GM19452 (cell line): ENCODE data around the gene MRPL53.
A peak's percentile ranks its signal among the peaks of the same experiment; 100 is the strongest.

Experiments used
- ATAC-seq: cut with Tn5 transposase; IDR thresholded peaks from one replicate; pipeline ENCODE4 v1.9.1; 2021; ENCODE audit not compliant: unreplicated experiment

MRPL53 gene

DNA sequence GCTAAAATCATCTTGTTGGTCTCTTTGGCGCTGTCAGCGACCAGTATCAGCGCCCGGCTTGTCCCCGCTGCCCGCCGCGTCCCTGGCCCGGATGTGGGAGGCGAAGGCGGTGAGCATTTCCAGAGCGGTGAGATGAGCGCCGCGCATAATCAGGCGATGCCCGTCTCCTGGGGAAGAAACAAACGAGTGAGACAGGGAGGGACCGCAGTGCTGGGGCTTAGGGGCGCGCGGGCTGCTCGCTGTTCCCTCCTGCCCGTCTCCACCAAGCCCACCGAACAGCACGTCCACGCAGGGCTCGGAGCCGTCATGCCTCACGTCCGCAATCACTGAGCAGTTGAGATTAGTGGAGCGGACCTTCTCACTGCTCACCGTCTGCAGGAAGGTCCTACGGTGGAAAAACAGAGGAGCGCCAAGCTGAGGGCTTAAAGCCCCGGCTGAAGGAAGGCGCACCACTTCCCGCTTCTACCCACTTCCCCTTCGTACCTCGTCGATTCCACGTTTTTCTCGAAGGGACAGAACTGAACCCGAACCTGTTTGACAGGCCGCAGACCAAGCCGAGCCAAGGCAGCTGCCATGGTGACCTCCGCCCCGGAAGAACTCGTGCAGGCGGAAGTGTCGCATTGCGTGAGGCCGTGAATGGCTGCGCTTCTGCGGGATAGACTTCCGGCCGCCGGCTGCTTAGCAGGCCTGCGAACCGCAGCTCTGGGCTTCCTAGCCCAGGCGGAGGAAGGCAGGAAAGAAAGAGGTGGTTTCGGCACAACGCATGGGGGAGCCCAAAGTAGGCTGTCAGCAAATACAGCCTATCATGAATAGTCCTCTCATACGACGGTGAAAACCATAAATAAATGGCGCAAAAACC is at the start of gene MRPL53:
Gene MRPL53 (minus strand): TSS at position 595 of the 859 bp plus-strand sequence. CDS start 20 bp downstream, at position 575.
- ATAC-seq, result peak; percentile 82

DNA sequence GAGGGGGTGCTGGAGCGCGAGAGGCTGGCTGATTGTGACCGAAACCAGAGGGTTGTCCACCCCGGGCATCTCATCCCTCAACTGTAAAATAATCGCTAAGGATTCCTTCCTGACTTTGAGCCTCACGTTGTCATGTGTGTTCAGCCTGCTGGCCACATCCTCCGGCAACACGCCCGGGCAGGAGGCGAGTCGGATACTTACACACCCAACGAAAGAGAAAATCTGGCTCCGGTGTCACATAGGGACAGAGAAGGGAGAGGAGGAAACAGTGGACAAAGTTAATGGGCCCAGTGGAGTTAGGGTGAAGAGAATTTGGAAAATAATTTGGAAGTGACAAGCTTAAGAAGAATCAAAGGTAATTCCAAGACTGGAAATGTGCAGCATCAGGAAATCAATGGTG is 44.2 kb upstream of the MRPL53 start:
- no peak for ATAC-seq

DNA sequence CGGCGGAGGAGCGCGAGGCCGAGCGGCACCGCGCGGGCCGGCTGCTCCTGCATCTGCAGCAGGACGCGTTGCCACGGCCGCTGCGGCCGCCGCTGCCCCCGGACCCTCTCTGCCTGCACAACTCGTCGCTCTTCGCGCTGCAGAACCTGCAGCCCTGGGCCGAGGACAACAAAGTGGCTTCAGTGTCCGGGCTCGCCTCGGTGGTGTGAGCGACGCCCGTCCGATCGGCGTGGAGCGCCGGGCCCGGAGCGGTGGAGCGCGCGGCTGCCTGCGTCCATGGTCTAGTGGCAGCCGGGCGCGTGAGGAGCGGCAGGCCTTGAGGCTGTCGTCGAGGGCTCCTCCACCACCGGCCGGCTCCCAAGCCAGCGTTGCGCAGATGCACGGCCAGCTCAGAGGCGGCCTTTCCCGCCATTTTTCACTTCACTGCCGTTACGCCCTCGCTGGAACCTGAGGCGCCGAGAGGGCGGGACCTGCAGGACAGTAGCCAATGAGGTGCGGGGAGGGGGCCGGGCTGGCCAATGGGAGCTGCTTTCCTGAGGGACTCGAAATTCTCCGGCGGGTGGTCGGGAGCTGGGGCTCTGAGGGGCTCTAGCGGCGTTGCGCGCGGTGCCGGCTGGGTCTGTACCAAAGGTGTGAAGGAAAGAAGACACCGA is 43.6 kb upstream of the MRPL53 start:
- ATAC-seq, result peak; percentile 64

DNA sequence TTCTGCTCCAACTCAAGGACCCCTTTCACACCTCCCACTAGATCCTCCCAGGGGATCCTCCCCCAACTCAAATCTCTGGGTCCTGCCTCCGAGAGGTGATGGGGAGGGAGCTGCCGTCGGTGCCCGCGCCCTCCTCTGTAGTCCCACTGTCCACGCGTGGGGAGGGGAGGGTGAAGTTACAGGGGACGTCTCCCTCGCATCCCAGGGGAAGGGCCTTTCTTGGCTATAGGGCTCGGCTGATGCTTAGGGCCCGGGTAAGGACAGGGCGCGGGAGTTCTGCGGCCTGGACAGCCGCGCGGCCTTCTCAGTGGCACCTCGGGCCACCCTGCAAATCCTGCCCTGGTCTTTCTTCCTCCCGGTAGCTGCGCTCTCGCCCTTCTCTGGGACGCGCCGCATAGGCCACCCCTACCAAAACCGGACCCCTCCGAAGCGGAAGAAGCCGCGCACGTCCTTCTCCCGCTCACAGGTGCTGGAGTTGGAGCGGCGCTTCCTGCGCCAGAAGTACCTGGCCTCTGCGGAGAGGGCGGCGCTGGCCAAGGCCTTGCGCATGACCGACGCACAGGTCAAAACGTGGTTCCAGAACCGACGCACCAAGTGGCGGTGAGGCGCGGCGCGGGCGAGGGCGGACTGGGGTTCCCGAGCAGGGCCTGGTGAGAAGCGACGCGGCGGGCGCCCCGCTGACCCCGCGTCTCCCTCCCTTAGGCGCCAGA is 42.9 kb upstream of the MRPL53 start:
- ATAC-seq, result peak; percentile 14

DNA sequence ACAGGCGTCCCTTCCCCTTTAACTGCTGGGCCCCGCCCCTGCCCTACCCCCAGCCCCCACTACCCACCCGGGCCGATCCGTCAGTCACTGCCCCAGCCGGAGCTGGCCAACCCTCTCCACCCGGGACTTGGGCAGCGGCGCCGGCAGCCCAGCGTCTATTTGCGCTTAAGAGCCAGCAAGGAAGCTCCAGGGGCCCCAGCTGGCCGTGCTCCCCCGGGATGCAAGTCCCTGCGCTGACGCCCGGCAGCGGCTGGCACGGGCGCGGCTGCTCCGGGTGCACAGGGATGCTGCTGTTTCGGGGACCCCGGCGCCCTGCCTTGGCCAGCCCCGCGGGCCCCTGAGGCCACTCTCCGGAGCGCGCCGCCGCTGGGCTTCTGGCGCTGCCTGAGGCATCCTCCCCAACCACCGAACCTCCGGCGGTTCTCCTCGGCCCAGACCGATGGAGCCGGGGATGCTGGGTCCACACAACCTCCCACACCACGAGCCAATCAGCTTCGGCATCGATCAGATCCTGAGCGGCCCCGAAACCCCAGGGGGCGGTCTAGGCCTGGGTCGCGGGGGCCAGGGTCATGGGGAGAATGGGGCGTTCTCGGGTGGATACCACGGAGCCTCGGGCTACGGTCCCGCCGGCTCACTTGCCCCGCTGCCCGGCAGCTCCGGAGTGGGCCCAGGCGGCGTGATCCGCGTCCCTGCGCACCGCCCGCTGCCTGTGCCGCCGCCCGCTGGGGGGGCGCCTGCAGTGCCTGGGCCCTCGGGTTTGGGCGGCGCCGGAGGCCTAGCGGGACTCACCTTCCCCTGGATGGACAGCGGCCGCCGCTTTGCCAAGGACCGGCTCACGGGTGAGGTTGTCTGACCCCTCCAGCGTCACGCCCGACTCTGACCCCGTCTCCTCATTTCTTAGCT is 42.1 kb upstream of the MRPL53 start, which contains the start of gene TLX2:
Gene TLX2 (plus strand): TSS at position 83 of the 903 bp plus-strand sequence. CDS start 357 bp downstream, at position 440.
- ATAC-seq, result no peak

DNA sequence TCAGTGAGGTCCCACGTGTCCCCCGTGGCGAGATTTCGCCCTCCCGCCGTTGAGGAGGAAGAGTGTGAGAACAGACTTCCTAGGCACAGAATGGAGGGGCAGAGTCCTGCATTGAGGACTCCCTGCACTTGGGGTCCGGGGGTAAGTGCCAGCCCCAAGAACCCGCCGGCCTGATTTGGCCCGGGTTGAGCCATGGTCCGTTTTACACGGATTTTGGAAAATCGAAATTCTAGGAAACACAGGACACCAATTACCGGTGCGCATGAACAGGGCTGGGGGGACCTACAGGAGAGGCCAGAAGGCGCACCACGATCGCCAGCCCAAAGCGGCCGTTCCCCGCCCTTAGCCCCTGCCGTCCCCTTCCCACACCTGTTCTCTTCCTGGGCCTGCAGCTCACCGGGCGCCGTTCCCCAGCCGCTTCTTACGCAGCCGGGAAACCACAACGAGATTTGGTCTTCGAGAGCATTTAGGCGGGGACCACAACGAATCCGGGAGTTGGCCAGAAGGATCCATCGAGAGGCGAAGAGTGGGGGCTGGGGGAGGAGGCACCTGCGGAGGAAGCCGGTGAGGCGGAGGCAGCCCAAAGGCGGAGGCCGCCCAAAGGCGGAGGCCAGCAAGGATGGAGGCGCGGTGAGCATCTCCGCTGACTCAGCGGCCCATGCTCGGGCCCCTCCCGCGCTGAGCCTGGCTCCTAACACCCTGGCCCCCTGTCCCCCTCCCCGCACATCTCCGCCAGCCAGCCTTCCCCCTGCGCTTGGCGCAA is 41.3 kb upstream of the MRPL53 start:
- no peak for ATAC-seq

DNA sequence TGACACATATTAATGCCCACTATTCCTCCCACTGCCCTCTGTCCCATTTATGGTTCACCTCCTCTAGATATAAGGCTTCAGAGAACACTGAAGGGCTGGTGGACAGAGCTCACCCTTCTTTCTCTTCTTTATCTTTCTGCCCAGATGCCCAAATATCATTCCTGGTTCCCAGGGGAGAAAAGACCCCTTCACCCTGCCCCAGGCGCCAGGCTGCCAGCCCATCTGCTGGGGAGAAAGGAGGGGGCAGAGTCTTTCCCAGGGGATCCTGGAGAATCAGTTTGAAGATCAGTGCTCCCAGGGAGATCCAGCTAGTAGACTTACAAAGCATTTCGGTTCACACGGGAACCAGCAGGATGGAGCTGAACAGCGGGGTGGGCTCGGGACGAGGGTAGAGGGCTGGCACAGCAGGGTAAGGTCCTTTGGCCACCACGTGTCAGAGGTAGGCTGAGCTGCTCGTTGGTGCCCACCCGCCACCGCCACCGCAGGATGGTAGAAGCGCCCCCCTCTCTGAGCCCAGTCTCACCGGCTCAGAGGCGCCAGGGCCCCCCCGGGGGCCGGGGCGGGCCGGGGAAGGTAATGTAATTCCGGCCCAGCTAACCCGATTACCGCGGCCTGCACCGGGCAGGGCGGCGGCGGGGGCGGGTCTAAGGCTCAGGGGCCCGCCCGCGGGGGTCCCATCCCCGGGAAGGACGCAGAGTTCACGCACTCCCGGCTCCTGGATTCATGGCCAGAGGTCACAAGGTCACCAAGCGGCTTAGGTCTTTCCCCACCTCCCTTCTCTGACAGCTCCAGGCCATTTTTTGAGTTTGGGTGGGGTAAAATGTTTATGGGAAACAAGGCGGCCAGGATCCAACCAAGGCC is 40.5 kb upstream of the MRPL53 start:
- ATAC-seq, result no peak

DNA sequence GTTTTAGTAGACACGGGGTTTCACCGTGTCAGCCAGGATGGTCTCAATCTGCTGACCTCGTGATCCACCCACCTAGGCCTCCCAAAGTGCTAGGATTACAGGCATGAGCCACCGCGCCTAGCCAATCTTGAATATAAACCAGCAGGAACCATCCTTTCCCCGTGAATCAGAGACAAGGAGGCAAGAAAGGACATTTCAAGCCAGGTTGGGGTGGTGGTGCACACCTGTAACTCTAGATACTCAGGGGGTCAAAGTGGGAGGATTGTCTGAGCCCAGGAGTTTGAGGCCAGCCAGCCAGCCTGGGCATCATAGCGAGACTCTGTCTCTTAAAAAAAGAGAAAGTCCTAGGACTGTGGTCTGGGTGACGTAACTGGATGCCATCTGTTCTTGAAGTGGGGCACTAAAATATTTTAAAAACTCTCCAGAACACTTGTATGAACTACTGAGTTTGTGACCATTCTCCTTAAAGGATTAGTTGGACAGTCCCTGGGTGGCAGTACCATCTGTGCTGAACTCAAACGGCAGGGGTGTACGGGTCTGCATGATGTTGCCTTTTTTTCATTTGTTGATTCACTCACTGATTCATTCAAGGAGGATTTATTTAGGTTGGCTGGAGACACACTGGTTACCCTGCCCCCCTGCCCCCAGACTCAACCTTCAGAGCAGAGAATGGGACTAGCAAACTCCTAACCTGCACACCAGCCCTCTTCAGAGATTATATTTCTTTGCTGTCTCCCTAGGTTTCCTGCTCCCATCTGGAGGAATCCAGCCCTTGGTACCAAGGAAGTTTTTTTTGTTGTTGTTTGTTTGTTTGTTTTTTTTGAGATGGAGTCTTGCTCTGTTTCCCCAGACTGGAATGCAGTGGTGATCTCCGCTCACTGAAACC is 38.9 kb upstream of the MRPL53 start:
- no peak for ATAC-seq

DNA sequence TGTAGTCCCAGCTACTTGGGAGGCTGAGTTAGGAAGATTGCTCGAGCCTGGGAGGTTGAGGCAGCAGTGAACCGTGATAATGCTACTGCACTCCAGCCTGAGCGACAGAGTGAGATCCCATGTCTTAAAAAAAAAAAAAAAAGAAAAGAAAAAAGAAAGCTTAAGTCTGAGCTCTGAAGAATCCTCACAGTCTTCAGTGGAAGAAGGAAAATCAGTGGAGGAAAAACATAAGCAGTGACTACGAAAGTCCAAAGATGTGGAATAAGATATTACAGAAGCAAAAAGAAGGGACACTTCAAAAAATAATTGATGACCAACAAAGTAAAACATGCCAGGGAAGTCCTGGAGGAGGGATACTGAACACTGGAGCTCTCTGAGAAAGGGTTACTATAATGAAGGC is 37.8 kb upstream of the MRPL53 start:
- ATAC-seq, result no peak

DNA sequence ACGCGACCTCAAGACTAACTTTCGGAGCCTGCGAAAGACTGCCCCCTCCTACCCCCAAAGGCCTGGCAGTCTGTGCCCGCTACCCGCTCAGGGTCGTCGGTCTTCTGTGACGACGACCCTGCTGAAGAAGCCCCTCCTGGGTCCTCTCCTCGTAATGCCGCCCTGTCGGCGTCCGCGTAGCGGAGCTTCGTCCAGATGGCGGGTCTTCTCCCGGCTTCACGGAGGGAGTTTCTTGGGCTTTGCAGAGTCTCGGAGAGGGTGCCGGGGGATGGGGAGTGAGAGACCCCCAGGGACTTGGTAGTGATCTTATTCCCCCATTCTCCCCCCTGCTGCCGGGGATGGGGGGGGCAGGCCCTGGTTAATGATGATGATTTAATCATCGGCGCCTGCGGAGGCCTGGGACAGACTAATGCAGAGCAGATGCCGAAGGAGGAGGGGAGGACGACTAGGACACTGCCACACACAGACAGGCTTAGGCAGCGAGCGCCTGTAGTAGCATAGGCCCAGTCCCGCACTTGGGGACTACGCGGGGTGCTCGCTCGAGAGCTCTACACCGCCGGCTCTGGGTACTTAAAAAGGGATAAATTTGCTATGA is 35.5 kb upstream of the MRPL53 start:
- no peak for ATAC-seq

DNA sequence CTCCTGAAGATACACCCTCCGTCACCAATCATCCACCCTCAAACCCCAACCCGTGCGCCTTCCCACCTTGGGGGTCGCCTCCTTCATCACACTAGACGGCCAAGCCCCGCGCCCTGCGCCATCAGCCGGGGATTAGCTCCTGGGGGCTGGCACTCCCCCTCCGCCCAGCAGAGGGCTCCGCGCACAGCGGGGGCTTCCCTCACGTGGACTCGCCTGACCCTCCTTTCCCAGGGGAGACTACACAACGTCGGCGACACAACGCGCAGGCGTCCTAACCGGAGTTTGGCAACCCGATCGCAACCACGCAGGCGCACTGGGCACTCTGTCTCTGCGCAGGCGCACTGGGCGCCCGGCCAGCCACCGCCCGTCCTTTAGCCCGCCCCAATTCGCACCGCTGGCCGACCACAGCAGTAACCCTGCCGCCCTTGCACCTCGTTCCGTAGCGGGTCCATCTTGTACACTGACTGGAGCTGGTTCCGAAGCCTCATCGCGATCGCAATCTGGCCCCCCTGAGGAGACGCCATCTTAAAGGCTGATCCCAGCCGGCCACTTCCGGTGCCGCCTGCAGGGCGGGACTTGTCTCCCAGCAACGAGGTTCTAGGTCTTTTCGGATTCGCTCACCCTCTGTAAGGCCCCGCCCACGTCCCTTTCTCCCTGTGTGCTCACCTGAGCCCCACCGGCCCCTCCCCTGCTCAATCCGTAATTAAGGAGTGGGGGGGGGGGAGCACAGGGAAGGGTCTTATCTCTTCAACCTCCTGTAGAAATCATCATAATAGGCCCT is 34.9 kb upstream of the MRPL53 start, which contains the start of gene PCGF1:
Gene PCGF1 (minus strand): TSS at position 551 of the 781 bp plus-strand sequence. CDS start 27 bp downstream, at position 524.
- ATAC-seq, result peak; percentile 86

DNA sequence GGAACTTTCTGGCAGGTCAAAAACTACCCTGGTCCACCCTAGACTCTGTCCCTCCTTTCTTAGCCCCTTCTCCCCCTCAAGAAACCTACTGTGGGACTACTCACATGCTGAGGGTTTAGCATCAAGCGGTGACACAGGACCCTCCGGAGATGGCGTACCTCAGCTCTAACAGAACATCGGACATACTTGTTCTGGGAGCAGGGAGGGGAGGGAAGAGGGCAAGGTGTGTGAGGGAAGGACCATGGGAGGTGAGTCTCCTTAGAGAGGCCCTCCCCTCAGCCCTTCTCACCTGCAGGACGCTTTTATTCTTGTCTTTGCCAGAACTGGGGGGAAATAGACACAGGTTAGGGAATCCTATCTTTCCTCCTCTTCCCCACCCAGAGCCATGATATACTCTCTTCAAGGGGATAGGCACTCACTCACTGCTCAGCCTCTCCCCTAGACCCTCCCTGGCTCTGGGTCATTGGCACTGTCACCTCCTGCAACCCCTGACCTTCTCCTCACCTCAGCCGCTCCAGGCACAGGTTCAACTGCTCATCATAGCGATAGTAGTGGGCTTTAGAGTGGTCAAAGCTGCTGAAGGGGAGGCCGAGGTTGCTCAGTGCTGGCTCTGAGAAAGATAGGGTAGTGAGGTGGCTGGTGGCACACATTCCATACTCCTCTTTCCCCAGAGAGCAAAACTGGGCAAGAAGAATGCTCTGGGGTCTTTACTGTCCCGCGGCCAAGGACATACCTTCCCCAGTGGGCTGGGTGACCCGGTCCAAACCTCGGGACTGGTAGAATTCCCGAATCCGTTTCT is 33.2 kb upstream of the MRPL53 start:
- no peak for ATAC-seq

DNA sequence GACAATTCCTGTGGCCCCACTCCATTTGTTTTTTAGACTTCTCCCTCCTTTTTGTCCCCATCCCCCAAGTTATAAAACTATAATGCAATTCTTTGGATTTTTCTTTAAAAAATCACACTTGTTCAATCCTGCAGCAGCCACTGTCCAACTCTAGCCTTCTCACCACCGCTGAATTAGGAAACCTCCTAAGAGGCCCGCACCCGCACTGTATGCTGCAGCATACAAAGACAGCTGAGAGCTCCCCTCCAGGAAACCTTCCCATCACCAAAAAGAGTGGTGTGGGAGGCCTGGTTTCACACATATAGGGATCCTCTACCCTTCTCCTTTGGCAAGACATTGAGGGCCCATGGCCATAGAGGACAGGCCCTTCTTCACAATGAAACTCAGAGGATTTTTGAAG is 32.1 kb upstream of the MRPL53 start:
- no peak for ATAC-seq

DNA sequence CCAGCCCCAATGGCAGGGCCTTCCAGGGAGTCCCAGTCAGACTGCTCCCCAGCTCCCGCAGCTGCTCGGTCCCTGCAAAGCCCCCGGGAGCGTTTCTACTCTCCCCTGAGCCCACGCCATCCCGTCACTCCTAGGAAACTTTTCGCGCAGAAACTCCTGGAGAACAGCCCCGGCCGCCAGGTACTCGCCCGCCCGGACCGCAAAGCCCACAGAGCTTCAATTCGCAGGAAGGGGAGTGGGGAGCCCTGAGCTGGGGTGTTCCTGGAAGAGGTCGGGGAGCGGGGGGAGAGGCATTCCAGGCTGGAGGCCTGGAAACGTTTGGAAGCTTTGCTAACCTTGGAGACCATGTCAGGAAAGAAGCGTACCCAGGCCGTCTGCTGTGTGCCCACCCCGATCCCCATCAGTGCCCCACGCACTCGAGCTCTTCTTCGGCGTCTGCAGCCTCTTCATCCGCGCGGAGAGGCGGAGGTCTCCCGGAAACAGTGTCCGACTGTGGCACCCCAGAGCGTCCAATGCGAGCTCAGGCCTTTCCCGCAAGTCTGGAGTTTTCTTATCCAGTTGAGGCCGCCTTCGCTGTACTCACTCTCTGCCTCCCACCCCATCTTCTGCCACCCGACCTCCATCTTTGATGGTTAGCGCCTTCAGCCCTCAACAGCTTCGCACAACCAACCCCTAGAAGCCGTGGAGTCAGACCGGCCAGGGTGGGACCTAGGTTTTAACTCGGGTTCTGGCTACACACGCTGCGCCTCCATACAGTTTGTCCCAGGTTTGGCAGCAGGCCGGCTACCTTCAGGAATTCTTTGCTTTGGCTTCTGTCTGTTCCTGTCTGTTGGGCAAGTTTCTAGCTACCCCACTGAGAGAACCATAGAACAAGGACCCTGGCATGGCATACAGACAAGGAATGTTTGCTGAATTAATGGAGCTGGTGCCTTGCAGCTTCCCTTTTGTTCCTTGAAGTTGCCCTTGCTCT is 31.3 kb upstream of the MRPL53 start:
- no peak for ATAC-seq
